HEK293 (cell line): Measurements from ENCODE around the gene ZNF318.

Experiments used
- GLI2 ChIP-seq: fragments of 450-650 bp; formaldehyde crosslinking; IDR thresholded peaks from 2 replicates; pipeline ENCODE4; 2017; ENCODE audit warnings: missing biosample characterization, missing genetic modification characterization, low read depth, borderline replicate concordance
- INSM2 ChIP-seq: fragments of 450-650 bp; formaldehyde crosslinking; IDR thresholded peaks from 2 replicates; pipeline ENCODE4 v1.5.1; 2016; ENCODE audit warnings: missing biosample characterization, missing genetic modification characterization
- KLF17 ChIP-seq: fragments of 450-650 bp; formaldehyde crosslinking; IDR thresholded peaks from 2 replicates; pipeline ENCODE4 v1.5.1; 2016; ENCODE audit warnings: missing biosample characterization, missing genetic modification characterization
- MZF1 ChIP-seq: fragments of 450-650 bp; formaldehyde crosslinking; IDR thresholded peaks from 2 replicates; pipeline ENCODE4 v1.5.1; 2017; ENCODE audit warnings: missing biosample characterization, missing genetic modification characterization, borderline replicate concordance
- PATZ1 ChIP-seq: fragments of 450-650 bp; formaldehyde crosslinking; IDR thresholded peaks from 2 replicates; pipeline ENCODE4 v1.5.1; 2016; ENCODE audit warnings: missing biosample characterization, missing genetic modification characterization
- SCRT2 ChIP-seq: fragments of 450-650 bp; formaldehyde crosslinking; IDR thresholded peaks from 2 replicates; pipeline ENCODE4 v1.5.1; 2016; ENCODE audit warnings: missing biosample characterization, missing genetic modification characterization
- SP2 ChIP-seq: fragments of 450-650 bp; formaldehyde crosslinking; IDR thresholded peaks from 2 replicates; pipeline ENCODE4 v1.5.1; 2016; ENCODE audit warnings: missing biosample characterization, missing genetic modification characterization
- SP3 ChIP-seq: fragments of 450-650 bp; formaldehyde crosslinking; IDR thresholded peaks from 2 replicates; pipeline ENCODE4 v1.5.1; 2016; ENCODE audit warnings: missing biosample characterization, missing genetic modification characterization
- SP7 ChIP-seq: fragments of 450-650 bp; formaldehyde crosslinking; IDR thresholded peaks from 2 replicates; pipeline ENCODE4 v1.5.1; 2016; ENCODE audit warnings: missing biosample characterization, missing genetic modification characterization
- ZEB2 ChIP-seq: fragments of 450-650 bp; formaldehyde crosslinking; IDR thresholded peaks from 2 replicates; pipeline ENCODE4 v1.5.1; 2016; ENCODE audit warnings: missing biosample characterization, missing genetic modification characterization
- ZFHX2 ChIP-seq: fragments of 450-650 bp; formaldehyde crosslinking; conservative IDR thresholded peaks from 2 replicates; pipeline ENCODE4 v1.5.1; 2016; ENCODE audit warnings: missing biosample characterization, missing genetic modification characterization
- ZIC2 ChIP-seq: fragments of 450-650 bp; formaldehyde crosslinking; IDR thresholded peaks from 2 replicates; pipeline ENCODE4 v1.5.1; 2016; ENCODE audit warnings: missing biosample characterization, missing genetic modification characterization
- ZNF169 ChIP-seq: fragments of 450-650 bp; formaldehyde crosslinking; IDR thresholded peaks from 2 replicates; pipeline ENCODE4 v1.5.1; 2016; ENCODE audit warnings: missing biosample characterization, missing genetic modification characterization
- ZNF174 ChIP-seq: fragments of 450-650 bp; formaldehyde crosslinking; IDR thresholded peaks from 2 replicates; pipeline ENCODE4 v1.5.0; 2017; ENCODE audit warnings: missing biosample characterization, mild to moderate bottlenecking, missing genetic modification characterization
- ZNF24 ChIP-seq: fragments of 450-650 bp; formaldehyde crosslinking; IDR thresholded peaks from 2 replicates; pipeline ENCODE4 v1.5.1; 2016; ENCODE audit warnings: missing biosample characterization, missing genetic modification characterization
- ZNF335 ChIP-seq: fragments of 450-650 bp; formaldehyde crosslinking; conservative IDR thresholded peaks from 2 replicates; pipeline ENCODE4 v1.5.1; 2016; ENCODE audit warnings: missing biosample characterization, missing genetic modification characterization
- ZNF391 ChIP-seq: fragments of 450-650 bp; formaldehyde crosslinking; IDR thresholded peaks from 2 replicates; pipeline ENCODE4 v1.5.1; 2016; ENCODE audit warnings: low read depth, missing biosample characterization, missing genetic modification characterization, borderline replicate concordance
- ZNF423 ChIP-seq: fragments of 450-650 bp; formaldehyde crosslinking; IDR thresholded peaks from 2 replicates; pipeline ENCODE4 v1.5.1; 2016; ENCODE audit warnings: missing biosample characterization, missing genetic modification characterization
- ZNF600 ChIP-seq: fragments of 450-650 bp; formaldehyde crosslinking; IDR thresholded peaks from 2 replicates; pipeline ENCODE4 v1.5.1; 2016; ENCODE audit warnings: missing biosample characterization, missing genetic modification characterization
- ZNF629 ChIP-seq: fragments of 450-650 bp; formaldehyde crosslinking; IDR thresholded peaks from 2 replicates; pipeline ENCODE4 v1.5.1; 2017; ENCODE audit warnings: missing biosample characterization, missing genetic modification characterization
- ZNF677 ChIP-seq: fragments of 450-650 bp; IDR thresholded peaks from 2 replicates; pipeline ENCODE4 v1.5.0; 2018; ENCODE audit warnings: missing biosample characterization, mild to moderate bottlenecking, missing genetic modification characterization, moderate library complexity
- ZNF701 ChIP-seq: fragments of 450-650 bp; formaldehyde crosslinking; IDR thresholded peaks from 2 replicates; pipeline ENCODE4 v1.5.1; 2016; ENCODE audit warnings: missing biosample characterization, missing genetic modification characterization
- ZSCAN16 ChIP-seq: fragments of 450-650 bp; formaldehyde crosslinking; IDR thresholded peaks from 2 replicates; pipeline ENCODE4 v1.5.1; 2016; ENCODE audit warnings: missing biosample characterization, missing genetic modification characterization
- ZSCAN23 ChIP-seq: fragments of 450-650 bp; formaldehyde crosslinking; IDR thresholded peaks from 2 replicates; pipeline ENCODE4 v1.5.1; 2016; ENCODE audit warnings: missing biosample characterization, missing genetic modification characterization
- TF ChIP-seq, protein P1 (sequence below): fragments of 450-650 bp; formaldehyde crosslinking; IDR thresholded peaks from 2 replicates; pipeline ENCODE4 v1.5.1; 2016; ENCODE audit warnings: missing biosample characterization, missing genetic modification characterization

Gene ZNF318

DNA sequence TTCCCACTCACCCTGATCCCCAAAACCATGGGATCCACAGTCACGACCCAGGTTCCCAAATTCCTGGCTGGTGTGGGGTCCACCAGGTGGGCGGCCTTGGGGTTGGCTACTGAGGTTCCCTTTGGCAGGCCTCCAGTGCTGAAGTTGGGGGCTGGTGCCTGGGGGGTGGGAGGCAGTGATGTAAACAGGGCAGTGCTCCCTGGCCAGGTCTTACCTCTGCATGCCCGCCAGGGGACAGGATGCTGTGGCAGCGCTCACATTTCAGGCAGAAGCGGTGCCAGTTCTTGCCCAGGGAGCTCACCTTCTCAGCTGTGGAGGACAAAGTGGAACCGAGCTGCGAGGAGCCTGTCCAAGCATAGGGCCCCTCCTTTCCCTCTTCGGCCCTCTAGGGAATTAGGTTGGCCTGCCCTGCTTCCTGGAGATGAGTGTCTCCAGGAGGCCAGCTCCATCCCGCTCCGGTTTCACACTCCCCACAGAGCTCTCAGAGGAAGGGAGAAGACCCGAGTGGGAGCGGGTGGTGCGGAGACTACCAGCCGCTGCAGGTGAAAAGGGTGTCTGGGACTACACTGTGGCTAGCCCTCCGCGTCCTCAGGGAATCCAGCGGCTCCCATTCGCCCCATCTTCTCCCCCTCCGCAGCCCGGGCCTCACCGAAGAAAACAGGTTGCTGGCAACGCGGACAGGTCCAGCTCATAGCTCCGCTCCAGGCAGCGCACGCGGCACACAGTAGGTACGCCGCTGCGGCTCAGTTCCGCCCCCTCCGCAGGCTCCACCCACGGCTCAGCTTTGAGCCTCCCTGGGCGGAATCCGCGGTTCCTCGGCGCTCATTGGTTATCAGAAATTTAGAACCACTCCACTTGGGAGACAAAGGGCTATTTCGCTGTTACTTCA lies 61.1 kb downstream of the ZNF318 start, which contains the start of gene CRIP3 (continued):
- TF ChIP-seq SP7 (tag by site-specific recombination) (peak; percentile 51; the same call in 1 of the 2 replicates), ZNF629 (tag by site-specific recombination) (0 out of 2 replicates have a peak, but pooled peaks have one; percentile 22), ZNF701 (tag by site-specific recombination) (no peak), ZNF677 (no peak), ZIC2 (peak; percentile 58), KLF17 (tag by site-specific recombination) (peak; percentile 65; the same call in 1 of the 2 replicates), ZFHX2 (tag by site-specific recombination) (peak; percentile 66), ZNF423 (tag by site-specific recombination) (peak; percentile 40; the same call in 1 of the 2 replicates), INSM2 (tag by site-specific recombination) (peak; percentile 28; the same call in 1 of the 2 replicates), GLI2 (tag by site-specific recombination) (no peak), ZNF391 (tag by site-specific recombination) (peak; percentile 33; the same call in 1 of the 2 replicates), ZNF335 (tag by site-specific recombination) (peak; percentile 50; the same call in 1 of the 2 replicates), SCRT2 (peak; percentile 51; the same call in 1 of the 2 replicates), ZNF169 (tag by site-specific recombination) (no peak), SP3 (peak; percentile 77), SP2 (peak; percentile 67), ZNF174 (tag by site-specific recombination) (no peak), MZF1 (tag by site-specific recombination) (0 out of 2 replicates have a peak, but pooled peaks have one; percentile 44), ZNF600 (peak; percentile 93), ZSCAN23 (peak; percentile 90), PATZ1 (tag by site-specific recombination) (peak; percentile 33), ZSCAN16 (tag by site-specific recombination) (peak; percentile 74), ZEB2 (tag by site-specific recombination) (peak; percentile 40; the same call in 1 of the 2 replicates), ZNF24 (tag by site-specific recombination) (peak; percentile 73; the same call in 1 of the 2 replicates)
- TF ChIP-seq, protein P1, sequence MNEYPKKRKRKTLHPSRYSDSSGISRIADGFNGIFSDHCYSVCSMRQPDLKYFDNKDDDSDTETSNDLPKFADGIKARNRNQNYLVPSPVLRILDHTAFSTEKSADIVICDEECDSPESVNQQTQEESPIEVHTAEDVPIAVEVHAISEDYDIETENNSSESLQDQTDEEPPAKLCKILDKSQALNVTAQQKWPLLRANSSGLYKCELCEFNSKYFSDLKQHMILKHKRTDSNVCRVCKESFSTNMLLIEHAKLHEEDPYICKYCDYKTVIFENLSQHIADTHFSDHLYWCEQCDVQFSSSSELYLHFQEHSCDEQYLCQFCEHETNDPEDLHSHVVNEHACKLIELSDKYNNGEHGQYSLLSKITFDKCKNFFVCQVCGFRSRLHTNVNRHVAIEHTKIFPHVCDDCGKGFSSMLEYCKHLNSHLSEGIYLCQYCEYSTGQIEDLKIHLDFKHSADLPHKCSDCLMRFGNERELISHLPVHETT: peak; percentile 55; the same call in 1 of the 2 replicates
